Immature natural killer cell (primary cell): ENCODE measurements around the gene CNTN5. TPM values are rescaled to one million over a fixed set of nuclear protein-coding genes. Genes with fewer than 3 reads are reported as not detected.
"Not testable (repeated sequence)": the region's sequence is repeated elsewhere in the genome, so short reads cannot be mapped to it uniquely, and the experiment has no call there.

ENCODE experiments used
- DNase-seq, 3 donors: peaks; one replicate each; pipeline ENCODE4 v3.0.0; 2022; ENCODE audit warnings: mixed read lengths in 1 of 3
- H3K27ac Mint-ChIP-seq, 6 donors: one replicate each; pipeline ENCODE4 v1.8.0; 2020; ENCODE audit warnings: mixed read lengths in 6 of 6, mild to moderate bottlenecking in 5 of 6, inconsistent platforms in 4 of 6, moderate library complexity in 3 of 6
- H3K27me3 Mint-ChIP-seq, 3 donors: one replicate each; pipeline ENCODE4 v1.8.0; 2020 to 2021; ENCODE audit warnings: low read depth in 3 of 3, mild to moderate bottlenecking in 3 of 3, mixed read lengths in 3 of 3, moderate library complexity in 3 of 3, inconsistent platforms in 1 of 3
- H3K36me3 Mint-ChIP-seq, 3 donors: one replicate each; pipeline ENCODE4 v1.8.0; 2020; ENCODE audit warnings: mixed read lengths in 3 of 3, inconsistent platforms in 2 of 3, mild to moderate bottlenecking in 2 of 3
- H3K4me1 Mint-ChIP-seq, 2 donors: one replicate each; pipeline ENCODE4 v1.8.0; 2020; ENCODE audit warnings: inconsistent platforms in 2 of 2, mild to moderate bottlenecking in 2 of 2, mixed read lengths in 2 of 2, moderate library complexity in 1 of 2
- H3K4me3 Mint-ChIP-seq, 5 donors: one replicate each; pipeline ENCODE4 v1.8.0; 2020; ENCODE audit warnings: mild to moderate bottlenecking in 5 of 5, mixed read lengths in 5 of 5, inconsistent platforms in 3 of 5, moderate library complexity in 3 of 5
- H3K9me3 Mint-ChIP-seq, 6 donors: one replicate each; pipeline ENCODE4 v1.8.0; 2020; ENCODE audit warnings: mild to moderate bottlenecking in 6 of 6, mixed read lengths in 6 of 6, inconsistent platforms in 4 of 6, moderate library complexity in 3 of 6
- polyA plus RNA-seq, 3 donors: library from polyadenylated mRNA; unstranded; fragments of 300-500 nt; fragmentation: Illumina TruSeq; gene quantifications; one replicate each; pipeline ENCODE4 v1.2.3, GENCODE V29; 2021

Gene CNTN5
- polyA plus RNA-seq, 3 donors from 2014 or later = not detected

DNA sequence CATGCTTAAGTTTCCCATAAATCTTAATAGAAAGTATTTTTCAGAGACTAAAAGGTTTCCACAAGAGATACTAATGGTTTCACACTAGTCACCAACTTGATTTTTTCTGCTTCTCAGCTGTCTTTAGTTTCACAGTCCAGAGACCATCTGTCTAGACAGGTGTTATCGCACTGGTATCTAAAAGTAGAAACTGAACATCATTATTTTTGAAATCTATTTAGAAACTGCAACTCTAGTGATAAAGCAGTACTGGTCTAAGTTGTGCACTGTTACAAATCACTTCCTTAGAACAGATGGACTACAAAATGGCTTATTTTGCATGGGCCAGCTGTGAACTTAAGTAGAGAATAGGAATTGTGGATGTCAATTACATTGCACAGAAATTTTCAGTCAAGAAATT is 78.0 kb downstream of the CNTN5 start:
- Mint-ChIP-seq H3K27me3 (peaks cover 0 to 2% (median 2%) of the 10 kb centered on the region in 3 donors), H3K27ac (no peak overlapping the region), H3K4me1 (no peaks in the 10 kb centered on the region), H3K9me3 (peaks cover 5 to 48% (median 17%) of the 10 kb centered on the region in 6 donors), H3K36me3 (no peaks in the 10 kb centered on the region), H3K4me3 (no peak overlapping the region)
- no peak for DNase-seq

DNA sequence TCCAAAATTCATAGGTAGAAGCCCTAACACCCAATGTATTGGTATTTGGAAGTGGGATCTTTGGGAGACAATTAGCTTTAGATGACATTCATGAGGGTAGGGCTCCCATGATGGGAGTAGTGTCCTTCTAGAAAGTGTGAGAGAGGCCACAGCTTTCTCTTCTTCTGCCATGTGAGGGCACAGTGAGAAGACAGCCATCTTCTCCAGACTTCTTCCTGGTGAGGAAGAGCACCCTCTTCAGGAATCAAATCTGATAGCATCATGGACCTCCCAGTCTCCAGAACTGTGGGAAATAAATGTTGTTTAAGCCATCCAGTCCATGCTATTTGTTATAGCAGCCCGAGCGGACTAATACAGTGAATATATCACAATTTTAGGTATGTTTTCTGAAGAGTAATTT is 96.9 kb downstream of the CNTN5 start:
- Mint-ChIP-seq H3K36me3 (peaks cover 0 to 3% (median 0%) of the 10 kb centered on the region in 3 donors), H3K27ac (no peak overlapping the region), H3K9me3 (peaks cover 13 to 34% (median 20%) of the 10 kb centered on the region in 6 donors), H3K4me1 (no peaks in the 10 kb centered on the region), H3K27me3 (peaks cover 0 to 1% (median 0%) of the 10 kb centered on the region in 3 donors), H3K4me3 (no peak overlapping the region)
- no peak for DNase-seq

DNA sequence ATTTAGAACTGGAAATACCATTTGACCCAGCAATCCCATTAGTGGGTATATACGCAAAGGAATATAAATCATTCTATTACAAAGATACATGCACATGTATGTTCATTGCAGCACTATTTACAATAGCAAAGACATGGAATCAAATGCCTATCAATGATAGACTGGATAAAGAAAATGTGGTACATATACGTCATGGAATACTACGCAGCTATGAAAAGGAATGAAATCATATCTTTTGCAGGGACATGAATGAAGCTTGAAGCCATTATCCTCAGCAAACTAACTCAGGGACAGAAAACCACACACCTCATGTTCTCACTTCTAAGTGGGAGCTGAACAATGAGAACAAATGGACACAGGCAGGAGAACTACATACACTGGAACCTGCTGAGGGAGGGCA is 113.1 kb downstream of the CNTN5 start:
- not testable (repeated sequence) for H3K4me1 Mint-ChIP-seq, H3K4me3 Mint-ChIP-seq, H3K27me3 Mint-ChIP-seq, H3K27ac Mint-ChIP-seq, DNase-seq, H3K36me3 Mint-ChIP-seq
- H3K9me3 Mint-ChIP-seq = peaks cover 19 to 82% (median 38%) of the 10 kb centered on the region in 6 donors

DNA sequence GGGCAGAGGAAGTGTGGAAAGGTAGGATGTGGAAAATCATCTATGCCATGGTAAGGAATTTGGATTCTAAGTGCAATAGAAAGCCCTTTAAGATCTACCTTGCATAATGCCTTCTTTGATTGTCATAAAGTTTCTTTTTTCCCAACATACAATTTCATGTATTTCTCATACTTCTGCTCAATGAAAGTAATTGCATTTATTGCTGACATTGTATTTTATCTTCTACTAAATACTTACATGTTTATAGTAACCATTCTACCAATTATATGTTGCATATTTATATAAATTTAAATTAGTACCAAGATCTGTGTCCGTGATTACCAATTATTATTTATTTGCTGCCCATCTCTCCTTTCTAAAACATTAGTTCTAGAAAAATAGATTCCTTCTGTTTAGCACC is 114.8 kb downstream of the CNTN5 start:
- Mint-ChIP-seq H3K27ac (no peak overlapping the region), H3K4me3 (no peak overlapping the region), H3K27me3 (no peaks in the 10 kb centered on the region)

DNA sequence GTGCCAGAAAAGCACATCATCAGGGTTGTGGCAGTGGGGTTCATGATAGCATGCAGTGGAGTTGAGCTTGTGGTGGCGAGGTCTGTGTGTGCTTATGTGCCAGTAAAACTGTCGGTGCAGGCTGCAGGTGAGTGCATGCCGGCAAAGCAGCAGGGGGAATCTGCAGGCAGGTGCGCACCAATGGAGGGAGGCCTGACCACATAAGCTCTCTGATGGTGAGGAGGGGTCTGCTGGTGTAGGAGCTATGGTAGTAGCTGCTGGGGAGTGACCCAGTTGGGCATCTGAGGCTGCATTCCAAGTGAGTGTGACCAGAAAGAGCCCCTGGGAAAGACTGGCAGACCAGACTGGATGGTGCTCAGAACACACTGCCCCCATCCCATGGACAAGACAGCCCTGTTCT is 121.5 kb downstream of the CNTN5 start:
- Mint-ChIP-seq H3K27ac (no peak overlapping the region), H3K27me3 (peaks cover 0 to 3% (median 0%) of the 10 kb centered on the region in 3 donors), H3K36me3 (no peaks in the 10 kb centered on the region), H3K4me3 (no peak overlapping the region), H3K9me3 (peaks cover 7 to 42% (median 24%) of the 10 kb centered on the region in 6 donors), H3K4me1 (no peaks in the 10 kb centered on the region)
- DNase-seq = no peak

More for the DNA sequence above, 114.8 kb downstream of the CNTN5 start:
- Mint-ChIP-seq H3K9me3 (peaks cover 15 to 70% (median 27%) of the 10 kb centered on the region in 6 donors), H3K36me3 (no peaks in the 10 kb centered on the region), H3K4me1 (no peaks in the 10 kb centered on the region)
- DNase-seq = no peak

DNA sequence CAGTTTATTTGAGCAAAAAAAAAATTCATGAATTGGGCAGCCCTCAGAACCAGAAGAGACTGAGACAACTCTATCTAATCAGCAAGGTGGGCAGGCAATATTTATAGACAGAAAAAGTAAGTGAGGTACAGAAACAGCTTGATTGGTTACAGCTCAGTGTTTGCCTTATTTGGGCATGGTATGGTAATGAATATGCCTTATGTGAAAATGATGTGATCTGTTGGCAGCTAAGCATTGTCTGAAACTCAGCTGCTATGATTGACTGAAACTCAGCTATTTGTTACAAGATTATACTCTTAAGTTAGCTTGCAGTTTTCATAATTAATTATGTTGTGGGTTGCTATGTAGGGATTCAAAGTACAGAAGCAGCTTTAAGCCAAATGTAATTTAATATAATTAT is 127.6 kb downstream of the CNTN5 start:
- H3K27ac Mint-ChIP-seq = no peak overlapping the region
- H3K27me3 Mint-ChIP-seq = no peaks in the 10 kb centered on the region
- H3K4me3 Mint-ChIP-seq = no peak overlapping the region
- no peak for DNase-seq
- H3K36me3 Mint-ChIP-seq = no peaks in the 10 kb centered on the region
- no peaks in the 10 kb centered on the region for H3K4me1 Mint-ChIP-seq
- peaks cover 9 to 37% (median 18%) of the 10 kb centered on the region in 6 donors for H3K9me3 Mint-ChIP-seq

DNA sequence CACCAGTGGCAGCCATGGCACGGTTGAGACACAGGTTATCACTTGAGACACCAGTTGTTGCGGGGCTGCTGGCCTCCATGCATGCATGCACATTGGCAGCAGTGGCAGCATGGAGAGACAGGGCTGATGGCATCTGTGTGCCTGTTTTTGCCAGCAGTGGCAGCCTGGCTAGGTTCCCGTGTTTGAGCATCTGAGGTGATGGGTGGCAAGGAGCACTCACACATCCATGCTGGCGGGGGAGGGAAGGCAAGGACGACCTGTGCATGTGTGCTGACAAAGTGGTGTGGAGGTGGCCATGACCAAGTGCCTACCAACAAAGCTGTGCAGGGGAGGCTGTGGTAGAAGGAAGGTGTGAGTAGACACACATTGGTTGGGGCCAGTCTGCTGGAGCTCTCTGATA is 133.5 kb downstream of the CNTN5 start:
- DNase-seq = no peak
- Mint-ChIP-seq H3K36me3 (no peaks in the 10 kb centered on the region), H3K4me3 (no peak overlapping the region), H3K9me3 (peaks cover 8 to 43% (median 21%) of the 10 kb centered on the region in 6 donors), H3K27ac (no peak overlapping the region), H3K27me3 (no peaks in the 10 kb centered on the region), H3K4me1 (no peaks in the 10 kb centered on the region)

DNA sequence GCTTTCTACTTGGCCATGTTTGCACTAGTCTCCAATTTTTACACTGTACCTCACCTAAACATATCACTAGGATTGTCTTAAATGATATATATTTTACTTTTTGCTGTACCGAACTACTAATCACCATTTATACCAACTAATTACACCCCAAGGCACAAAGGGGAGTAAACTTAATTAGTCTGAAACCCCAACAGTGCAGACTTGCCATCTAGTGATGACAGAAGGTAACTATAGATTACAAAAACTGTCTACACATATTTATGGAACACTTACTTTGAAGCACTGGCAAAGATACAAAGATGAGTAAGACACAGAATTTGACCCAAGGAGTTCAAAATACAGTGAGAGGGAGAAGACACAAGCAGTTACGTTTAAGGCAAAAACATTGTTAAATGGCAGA is 139.7 kb downstream of the CNTN5 start:
- no peak overlapping the region for H3K27ac Mint-ChIP-seq
- DNase-seq = no peak
- no peaks in the 10 kb centered on the region for H3K36me3 Mint-ChIP-seq
- no peaks in the 10 kb centered on the region for H3K27me3 Mint-ChIP-seq
- peaks cover 6 to 32% (median 13%) of the 10 kb centered on the region in 6 donors for H3K9me3 Mint-ChIP-seq
- no peak overlapping the region for H3K4me3 Mint-ChIP-seq
- H3K4me1 Mint-ChIP-seq = no peaks in the 10 kb centered on the region

DNA sequence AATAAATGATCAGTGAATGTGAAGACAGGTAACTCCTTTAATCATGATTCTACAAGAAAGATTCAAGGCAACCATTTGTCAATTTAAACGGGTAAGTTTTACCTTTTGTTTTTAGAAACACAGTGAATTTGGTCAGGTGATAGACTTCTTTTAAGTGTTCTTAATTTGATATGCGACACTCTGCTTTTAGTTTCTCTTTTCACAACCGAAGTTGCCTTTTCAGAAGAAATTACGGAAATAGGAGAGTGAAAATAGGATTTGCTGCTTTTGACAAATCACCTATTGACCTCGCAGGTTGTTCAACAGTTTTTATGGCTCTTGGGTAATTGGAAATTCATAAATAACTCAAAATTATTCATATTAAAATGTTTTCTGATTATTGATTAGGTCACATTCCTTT is 142.1 kb downstream of the CNTN5 start:
- H3K27ac Mint-ChIP-seq = no peak overlapping the region
- H3K36me3 Mint-ChIP-seq = no peaks in the 10 kb centered on the region
- no peak overlapping the region for H3K4me3 Mint-ChIP-seq
- DNase-seq = no peak
- no peaks in the 10 kb centered on the region for H3K4me1 Mint-ChIP-seq
- peaks cover 6 to 28% (median 16%) of the 10 kb centered on the region in 6 donors for H3K9me3 Mint-ChIP-seq
- no peaks in the 10 kb centered on the region for H3K27me3 Mint-ChIP-seq

DNA sequence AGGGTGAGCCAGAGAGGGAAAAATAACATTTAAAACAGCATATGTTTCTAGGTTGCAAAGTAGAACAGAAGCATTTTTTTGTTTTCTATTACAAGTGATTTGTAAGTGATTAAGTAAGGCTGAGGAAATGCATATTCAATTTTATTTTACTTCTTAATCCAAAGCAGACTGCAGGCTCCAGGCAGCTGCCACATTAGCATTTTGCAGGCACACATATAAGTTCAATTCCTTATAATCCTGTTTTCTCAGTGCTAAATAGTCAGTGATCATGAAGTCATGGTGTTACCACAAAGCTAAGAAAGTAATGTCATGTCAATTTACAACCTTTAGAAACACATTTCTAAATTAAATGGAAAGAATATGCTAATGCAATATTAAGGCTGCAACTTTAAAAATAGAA is 149.8 kb downstream of the CNTN5 start:
- H3K27ac Mint-ChIP-seq = no peak overlapping the region

DNA sequence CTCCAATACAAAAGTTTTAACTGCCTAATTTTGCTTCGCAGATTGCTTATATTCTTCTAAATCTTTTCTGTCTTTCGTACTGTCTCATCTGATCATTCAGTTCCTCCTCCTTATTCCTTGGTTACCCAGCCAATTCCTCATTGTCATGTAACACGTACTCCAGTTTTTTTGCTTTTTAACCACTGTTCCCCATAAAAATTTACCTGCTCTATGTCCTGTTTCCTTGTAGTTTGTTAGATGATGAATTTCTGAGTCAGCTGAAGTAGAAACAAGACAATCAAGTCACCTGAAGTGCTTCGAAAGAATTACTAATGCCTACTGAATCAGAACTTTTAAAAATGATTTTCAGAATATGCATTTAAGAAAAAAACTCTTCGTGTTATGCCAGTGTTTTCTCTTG is 150.6 kb downstream of the CNTN5 start:
- Mint-ChIP-seq H3K27me3 (no peaks in the 10 kb centered on the region), H3K36me3 (peaks cover 0 to 3% (median 0%) of the 10 kb centered on the region in 3 donors), H3K9me3 (peaks cover 17 to 45% (median 23%) of the 10 kb centered on the region in 6 donors), H3K4me1 (no peaks in the 10 kb centered on the region), H3K4me3 (no peak overlapping the region), H3K27ac (no peak overlapping the region)
- DNase-seq = no peak

More for the DNA sequence above, 149.8 kb downstream of the CNTN5 start:
- no peaks in the 10 kb centered on the region for H3K4me1 Mint-ChIP-seq
- peaks cover 0 to 3% (median 0%) of the 10 kb centered on the region in 3 donors for H3K36me3 Mint-ChIP-seq
- DNase-seq = no peak
- peaks cover 15 to 41% (median 22%) of the 10 kb centered on the region in 6 donors for H3K9me3 Mint-ChIP-seq
- no peak overlapping the region for H3K4me3 Mint-ChIP-seq
- H3K27me3 Mint-ChIP-seq = no peaks in the 10 kb centered on the region

DNA sequence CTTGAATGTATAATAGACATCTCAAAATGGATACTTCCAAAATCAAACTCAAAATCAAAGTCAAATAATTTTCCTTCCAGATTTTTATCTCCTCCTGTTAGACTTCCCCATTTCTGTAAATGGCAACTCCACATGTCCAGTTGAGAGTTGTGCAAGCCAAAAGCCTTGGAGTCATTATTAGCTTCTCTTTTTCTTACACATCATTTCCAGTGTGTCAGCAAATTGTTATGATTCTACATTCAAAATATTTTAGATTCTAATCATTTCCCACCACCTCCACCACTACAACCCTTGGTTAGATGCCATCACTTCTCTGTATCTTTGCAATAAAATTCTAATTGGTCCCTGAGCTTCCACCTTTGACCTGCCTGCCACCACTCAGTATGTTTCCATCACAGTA is 155.7 kb downstream of the CNTN5 start:
- peaks cover 0 to 3% (median 0%) of the 10 kb centered on the region in 3 donors for H3K36me3 Mint-ChIP-seq
- peaks cover 19 to 60% (median 30%) of the 10 kb centered on the region in 6 donors for H3K9me3 Mint-ChIP-seq
- no peak overlapping the region for H3K27ac Mint-ChIP-seq
- DNase-seq = no peak
- no peak overlapping the region for H3K4me3 Mint-ChIP-seq
- H3K27me3 Mint-ChIP-seq = no peaks in the 10 kb centered on the region
- no peaks in the 10 kb centered on the region for H3K4me1 Mint-ChIP-seq

DNA sequence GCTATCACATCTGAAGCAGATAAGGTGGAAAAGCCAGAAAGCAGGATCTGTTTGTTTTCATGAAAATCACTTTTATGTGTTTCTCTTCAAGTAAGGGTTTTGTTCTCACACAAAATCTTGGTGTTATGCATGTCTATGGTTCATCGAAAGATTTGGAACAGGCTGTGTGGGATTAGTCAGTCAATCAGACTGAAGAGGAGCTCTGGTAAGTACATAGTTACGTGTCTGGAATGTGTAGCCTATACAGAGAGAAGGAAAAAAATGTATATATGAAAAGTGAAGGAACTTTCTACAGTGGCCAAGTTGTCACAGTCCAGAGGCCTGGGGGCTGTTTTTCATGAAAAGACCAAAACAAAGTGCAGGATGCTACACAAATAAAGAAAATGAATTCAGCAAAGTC is 156.7 kb downstream of the CNTN5 start:
- Mint-ChIP-seq H3K36me3 (peaks cover 0 to 3% (median 0%) of the 10 kb centered on the region in 3 donors), H3K27ac (no peak overlapping the region), H3K4me3 (no peak overlapping the region), H3K27me3 (no peaks in the 10 kb centered on the region), H3K9me3 (peaks cover 19 to 68% (median 34%) of the 10 kb centered on the region in 6 donors), H3K4me1 (no peaks in the 10 kb centered on the region)
- no peak for DNase-seq

DNA sequence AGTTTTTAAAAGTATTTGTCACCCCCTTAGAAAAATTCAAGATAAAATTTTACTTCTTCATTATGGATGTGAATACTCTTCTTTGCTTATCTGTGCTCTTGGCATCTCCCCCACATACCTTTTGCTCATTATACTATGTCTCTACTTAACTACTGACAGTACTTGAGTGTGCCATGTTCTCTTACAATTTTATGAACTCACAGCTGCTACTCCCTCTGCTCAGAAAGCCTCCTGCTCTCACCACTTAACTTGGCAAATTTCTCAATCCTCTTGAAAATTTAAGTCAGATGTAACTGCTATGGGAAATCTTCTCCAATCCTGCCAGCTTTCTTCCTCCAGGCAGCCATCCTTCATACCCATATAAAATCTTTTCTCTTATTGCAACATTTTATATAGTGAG is 163.4 kb downstream of the CNTN5 start:
- Mint-ChIP-seq H3K27me3 (no peaks in the 10 kb centered on the region), H3K9me3 (peaks cover 11 to 58% (median 26%) of the 10 kb centered on the region in 6 donors), H3K27ac (no peak overlapping the region), H3K36me3 (peaks cover 0 to 6% (median 0%) of the 10 kb centered on the region in 3 donors), H3K4me1 (no peaks in the 10 kb centered on the region), H3K4me3 (no peak overlapping the region)
- no peak for DNase-seq

DNA sequence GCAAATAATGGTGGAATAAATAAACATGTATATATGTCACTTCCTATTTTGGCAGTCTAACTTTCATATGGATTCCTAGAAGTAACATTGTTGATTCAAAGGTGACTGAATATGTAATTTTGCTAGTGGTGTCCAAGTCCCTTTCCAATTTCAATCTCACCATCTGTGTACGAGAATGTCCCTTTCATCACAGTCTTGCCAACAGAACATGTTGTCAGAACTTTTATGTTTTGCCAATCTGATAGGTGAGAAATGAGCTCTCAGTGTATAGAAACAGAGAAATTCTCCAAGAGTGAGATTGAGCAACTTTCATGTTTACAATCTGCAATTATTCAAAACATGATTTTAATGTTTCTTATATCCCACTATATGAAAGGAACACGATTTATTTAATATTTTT is 167.5 kb downstream of the CNTN5 start:
- Mint-ChIP-seq H3K27ac (no peak overlapping the region), H3K36me3 (peaks cover 0 to 6% (median 0%) of the 10 kb centered on the region in 3 donors), H3K27me3 (no peaks in the 10 kb centered on the region), H3K4me3 (no peak overlapping the region), H3K9me3 (peaks cover 12 to 49% (median 36%) of the 10 kb centered on the region in 6 donors), H3K4me1 (no peaks in the 10 kb centered on the region)
- no peak for DNase-seq
